ENCODE results near the gene TRIM47. TPM values are rescaled to one million over a fixed set of nuclear protein-coding genes. Genes with fewer than 3 reads are reported as not detected.

The TRIM47 gene
- total RNA-seq, 1 experiment from 2014 or later, result 48.3 TPM

DNA sequence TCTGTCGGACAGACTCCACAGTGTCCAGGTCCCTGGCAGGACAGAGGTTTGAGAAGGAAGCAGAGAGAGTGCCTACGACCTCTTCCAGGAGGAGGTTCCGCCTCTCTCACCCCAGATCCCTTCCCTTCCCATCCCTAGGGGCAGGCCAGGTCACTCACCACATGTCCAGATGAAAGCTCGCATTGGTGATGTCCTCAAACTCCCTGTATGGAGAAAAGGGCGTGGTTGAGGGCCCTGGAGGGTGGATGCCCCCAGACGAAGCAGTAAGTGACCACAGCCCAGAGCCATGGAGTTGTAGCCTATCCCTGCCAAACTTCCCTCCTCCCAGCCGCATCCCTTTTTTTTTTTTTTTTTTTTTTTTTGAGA lies 37.6 kb downstream of the TRIM47 start:
- DNase-seq, result no peak
- Histone ChIP-seq H3K4me2 (no peak overlapping the region), H3K79me2 (ENCODE audit: low read depth) (no peaks in the 10 kb centered on the region), H4K20me1 (ENCODE audit: insufficient read depth) (no peaks in the 10 kb centered on the region), H3F3A (ENCODE audit: insufficient read depth, low read depth) (peaks cover 12% of the 10 kb centered on the region), H2AFZ (no peak overlapping the region), H3K4me3 (no peak overlapping the region), H3K36me3 (ENCODE audit: low read depth) (no peaks in the 10 kb centered on the region), H3K4me1 (replicated peaks; ENCODE audit: insufficient read depth) (peaks cover 26% of the 10 kb centered on the region), H3K27me3 (ENCODE audit: insufficient read depth, low read depth) (no peaks in the 10 kb centered on the region), H3K9me3 (ENCODE audit: insufficient read depth, low read depth) (no peaks in the 10 kb centered on the region), H3K27ac (no peak overlapping the region), H3K9me2 (ENCODE audit: insufficient read depth) (no peaks in the 10 kb centered on the region)
- no TSS peak for BruUV-seq (replicated peaks)
- ChIA-PET POLR2A (ENCODE audit: unreplicated experiment) (no interaction called here), CTCF (interaction anchor here (0.7 kb wide), 1 partner anchor 171 kb away, joined by 7 read pairs; no protein-coding TSS in a partner anchor)
- TF ChIP-seq EZH2 (IDR thresholded peaks at IDR 0.05; ENCODE audit: low read depth), result no peak
- TF ChIP-seq, protein P1, sequence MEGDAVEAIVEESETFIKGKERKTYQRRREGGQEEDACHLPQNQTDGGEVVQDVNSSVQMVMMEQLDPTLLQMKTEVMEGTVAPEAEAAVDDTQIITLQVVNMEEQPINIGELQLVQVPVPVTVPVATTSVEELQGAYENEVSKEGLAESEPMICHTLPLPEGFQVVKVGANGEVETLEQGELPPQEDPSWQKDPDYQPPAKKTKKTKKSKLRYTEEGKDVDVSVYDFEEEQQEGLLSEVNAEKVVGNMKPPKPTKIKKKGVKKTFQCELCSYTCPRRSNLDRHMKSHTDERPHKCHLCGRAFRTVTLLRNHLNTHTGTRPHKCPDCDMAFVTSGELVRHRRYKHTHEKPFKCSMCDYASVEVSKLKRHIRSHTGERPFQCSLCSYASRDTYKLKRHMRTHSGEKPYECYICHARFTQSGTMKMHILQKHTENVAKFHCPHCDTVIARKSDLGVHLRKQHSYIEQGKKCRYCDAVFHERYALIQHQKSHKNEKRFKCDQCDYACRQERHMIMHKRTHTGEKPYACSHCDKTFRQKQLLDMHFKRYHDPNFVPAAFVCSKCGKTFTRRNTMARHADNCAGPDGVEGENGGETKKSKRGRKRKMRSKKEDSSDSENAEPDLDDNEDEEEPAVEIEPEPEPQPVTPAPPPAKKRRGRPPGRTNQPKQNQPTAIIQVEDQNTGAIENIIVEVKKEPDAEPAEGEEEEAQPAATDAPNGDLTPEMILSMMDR (conservative IDR thresholded peaks at IDR 0.05), result no peak
- intact Hi-C loops (cut with micrococcal nuclease; ENCODE audit: unreplicated experiment), result no loop called here

DNA sequence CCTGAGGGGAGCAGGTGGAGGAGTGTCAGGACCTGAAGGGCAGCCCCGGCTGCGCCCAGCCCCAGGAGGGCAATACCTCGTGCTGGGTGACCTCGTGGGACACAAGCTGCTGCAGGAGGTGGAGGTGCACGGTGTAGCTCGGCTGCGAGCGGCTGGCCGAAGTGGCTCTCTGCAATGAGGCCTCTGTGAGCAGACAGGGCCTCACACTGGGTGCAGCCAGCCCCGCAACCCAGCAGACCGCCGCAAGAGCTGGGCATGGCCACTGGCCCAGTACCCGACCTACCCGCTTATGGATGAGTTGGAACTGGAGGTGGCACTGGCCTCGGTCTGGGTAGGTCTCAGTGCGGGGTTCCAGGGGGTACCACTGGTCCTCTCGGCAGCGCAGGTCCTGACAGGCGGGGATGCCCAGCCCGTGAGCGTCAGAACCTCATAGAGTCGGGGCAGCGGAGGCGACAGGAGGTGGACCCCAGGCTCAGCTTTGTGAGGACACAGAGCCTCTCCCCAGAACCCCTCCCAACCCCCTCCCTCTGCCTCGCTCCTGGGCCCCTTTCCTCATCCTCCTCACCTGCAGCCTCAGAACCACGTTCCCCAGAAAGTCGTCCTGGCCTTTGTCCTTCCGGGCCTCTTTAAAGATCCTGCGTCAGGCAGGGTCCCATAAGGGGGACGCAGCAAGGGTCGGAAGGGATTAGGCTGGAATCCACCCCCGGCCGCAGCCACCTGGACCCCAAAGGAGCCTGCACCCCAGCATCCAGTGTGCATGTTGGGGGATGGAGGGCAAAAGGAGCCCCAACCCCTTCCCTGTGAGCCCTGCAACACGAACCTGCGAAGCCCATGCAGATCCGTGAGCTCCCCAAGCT lies 38.2 kb downstream of the TRIM47 start:
- intact Hi-C loops (cut with micrococcal nuclease; ENCODE audit: unreplicated experiment), result no loop called here
- Histone ChIP-seq H3K4me3 (no peak overlapping the region), H3K27ac (no peak overlapping the region), H3K79me2 (ENCODE audit: low read depth) (no peaks in the 10 kb centered on the region), H3F3A (ENCODE audit: insufficient read depth, low read depth) (peaks cover 7% of the 10 kb centered on the region), H3K4me2 (no peak overlapping the region), H2AFZ (no peak overlapping the region), H3K4me1 (replicated peaks; ENCODE audit: insufficient read depth) (peaks cover 20% of the 10 kb centered on the region), H3K9me2 (ENCODE audit: insufficient read depth) (no peaks in the 10 kb centered on the region), H3K36me3 (ENCODE audit: low read depth) (no peaks in the 10 kb centered on the region), H3K27me3 (ENCODE audit: insufficient read depth, low read depth) (no peaks in the 10 kb centered on the region), H3K9me3 (ENCODE audit: insufficient read depth, low read depth) (no peaks in the 10 kb centered on the region), H4K20me1 (ENCODE audit: insufficient read depth) (no peaks in the 10 kb centered on the region)
- POLR2A ChIA-PET (ENCODE audit: unreplicated experiment), result interaction anchor here (0.6 kb wide), 1 partner anchor 63 kb away, joined by 4 read pairs; no protein-coding TSS in a partner anchor
- BruUV-seq (replicated peaks), result no TSS peak
- CTCF ChIA-PET, result interaction anchor here (0.7 kb wide), 1 partner anchor 492 kb away, joined by 15 read pairs; no protein-coding TSS in a partner anchor
- DNase-seq, result no peak
- no peak for TF ChIP-seq EZH2 (IDR thresholded peaks at IDR 0.05; ENCODE audit: low read depth)
- TF ChIP-seq, protein P1 (conservative IDR thresholded peaks at IDR 0.05), result no peak

DNA sequence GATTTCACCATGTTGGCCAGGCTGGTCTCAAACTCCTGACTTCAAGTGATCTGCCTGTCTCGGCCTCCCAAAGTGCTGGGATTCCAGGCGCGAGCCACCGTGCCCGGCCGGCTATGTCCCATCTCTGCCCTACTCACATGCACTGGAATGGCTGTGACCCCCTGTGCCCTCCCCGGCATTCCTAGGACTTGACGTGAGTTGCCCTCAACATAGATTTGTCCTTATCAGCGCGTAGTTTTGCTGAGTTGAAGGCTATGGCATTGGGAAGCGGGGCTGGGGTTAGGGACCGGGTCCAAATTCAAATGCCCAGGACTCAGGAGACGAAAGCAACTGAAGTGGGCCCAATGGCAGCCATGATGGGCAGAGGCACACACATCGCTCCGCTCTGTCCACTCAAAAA lies 40.0 kb downstream of the TRIM47 start:
- CTCF ChIA-PET, result interaction anchor here (0.6 kb wide), 1 partner anchor 155 kb away, joined by 6 read pairs; no protein-coding TSS in a partner anchor
- Histone ChIP-seq H3K9me3 (ENCODE audit: insufficient read depth, low read depth) (no peaks in the 10 kb centered on the region), H3K4me2 (no peak overlapping the region), H3K27me3 (ENCODE audit: insufficient read depth, low read depth) (no peaks in the 10 kb centered on the region), H3K27ac (no peak overlapping the region), H3K9me2 (ENCODE audit: insufficient read depth) (no peaks in the 10 kb centered on the region), H3F3A (ENCODE audit: insufficient read depth, low read depth) (peaks cover 4% of the 10 kb centered on the region; the same call in 1 of the 2 replicates), H4K20me1 (ENCODE audit: insufficient read depth) (no peaks in the 10 kb centered on the region), H3K79me2 (ENCODE audit: low read depth) (no peaks in the 10 kb centered on the region), H2AFZ (no peak overlapping the region), H3K4me1 (replicated peaks; ENCODE audit: insufficient read depth) (peaks cover 4% of the 10 kb centered on the region; the same call in 1 of the 2 replicates), H3K4me3 (no peak overlapping the region), H3K36me3 (ENCODE audit: low read depth) (no peaks in the 10 kb centered on the region)
- TF ChIP-seq, protein P1 (conservative IDR thresholded peaks at IDR 0.05), result no peak
- TF ChIP-seq EZH2 (IDR thresholded peaks at IDR 0.05; ENCODE audit: low read depth), result no peak
- intact Hi-C loops (cut with micrococcal nuclease; ENCODE audit: unreplicated experiment), result no loop called here
- DNase-seq, result no peak
- POLR2A ChIA-PET (ENCODE audit: unreplicated experiment), result interaction anchor here (0.7 kb wide), 1 partner anchor 78 kb away, joined by 9 read pairs; no protein-coding TSS in a partner anchor
- no TSS peak for BruUV-seq (replicated peaks)
